OCI-LY7 (cell line): ENCODE measurements around the gene WDR49. TPM values are rescaled to one million over a fixed set of nuclear protein-coding genes. Genes with fewer than 3 reads are reported as not detected.

ENCODE experiments used
- BruUV-seq: library from RNA; stranded (reverse); fragments of 400-500 nt; replicated peaks from 2 replicates; lab custom pipeline; 2021; lab: Mats Ljungman, UMichigan
- CTCF ChIA-PET: fragments of 300-600 bp; sonication (Branson Sonifier 250); formaldehyde crosslinking; loops from one replicate; lab custom pipeline; 2022; ENCODE audit warnings: antibody characterized with exemption; ENCODE audit not compliant: unreplicated experiment; lab: Charles Lee
- POLR2A ChIA-PET: fragments of 300-600 bp; sonication (Branson Sonifier 250); formaldehyde crosslinking; loops from one replicate; lab custom pipeline; 2022; ENCODE audit warnings: antibody characterized with exemption; lab: Charles Lee
- DNase-seq: peaks from one replicate; pipeline ENCODE4 v3.0.0-alpha.2; 2015; ENCODE audit warnings: low spot score
- H2AFZ ChIP-seq: fragments of 200-600 bp; sonication (generic), shearing (Covaris generic); 2 replicates; pipeline ENCODE4 v1.6.1; 2014; ENCODE audit warnings: mild to moderate bottlenecking, antibody characterized with exemption, low read length, moderate library complexity
- H3K27ac ChIP-seq: fragments of 200-600 bp; sonication (generic); 2 replicates; pipeline ENCODE4 v1.5.1; 2014; ENCODE audit warnings: mixed run types, low read depth, mild to moderate bottlenecking, moderate library complexity, low read length, inconsistent platforms; ENCODE audit not compliant: poor library complexity, severe bottlenecking
- H3K36me3 ChIP-seq: fragments of 200-600 bp; sonication (generic); 2 replicates; pipeline ENCODE4 v1.6.1; 2014; ENCODE audit warnings: mild to moderate bottlenecking, antibody characterized with exemption, low read length, moderate library complexity, mixed read lengths; ENCODE audit not compliant: insufficient read depth
- H3K4me1 ChIP-seq: fragments of 200-600 bp; sonication (generic); 2 replicates; pipeline ENCODE4 v1.5.1; 2014; ENCODE audit warnings: mild to moderate bottlenecking, low read length; ENCODE audit not compliant: insufficient read depth, poor library complexity, severe bottlenecking
- H3K4me2 ChIP-seq: fragments of 200-600 bp; sonication (generic); 2 replicates; pipeline ENCODE4 v1.6.1; 2014; ENCODE audit warnings: mild to moderate bottlenecking, low read length
- H3K4me3 ChIP-seq: fragments of 200-600 bp; sonication (generic); 2 replicates; pipeline ENCODE4 v1.5.1; 2014; ENCODE audit warnings: mild to moderate bottlenecking, low read depth, low read length; ENCODE audit not compliant: poor library complexity, severe bottlenecking
- H3K79me2 ChIP-seq: fragments of 200-600 bp; sonication (generic); 2 replicates; pipeline ENCODE4 v1.6.1; 2016; ENCODE audit warnings: low read depth, mild to moderate bottlenecking, low read length, moderate library complexity, mixed read lengths; ENCODE audit not compliant: insufficient read depth
- H3K9me2 ChIP-seq: fragments of 200-600 bp; sonication (generic); 2 replicates; pipeline ENCODE4 v1.6.1; 2016; ENCODE audit warnings: mild to moderate bottlenecking, low read length, mixed read lengths; ENCODE audit not compliant: insufficient read depth
- H3K9me3 ChIP-seq: fragments of 200-600 bp; sonication (generic); 2 replicates; pipeline ENCODE4 v1.6.1; 2014; ENCODE audit warnings: mild to moderate bottlenecking, mixed run types, low read length, mixed read lengths
- H4K20me1 ChIP-seq: fragments of 200-600 bp; sonication (generic); 2 replicates; pipeline ENCODE4 v1.6.1; 2014; ENCODE audit warnings: mild to moderate bottlenecking, antibody characterized with exemption, low read length, moderate library complexity, mixed read lengths; ENCODE audit not compliant: insufficient read depth
- EZH2phosphoT487 ChIP-seq: fragments of 200-600 bp; sonication (generic); IDR thresholded peaks from 2 replicates; pipeline ENCODE4 v1.6.1; 2018; ENCODE audit warnings: low read depth, borderline replicate concordance, mild to moderate bottlenecking, mixed run types, antibody characterized with exemption, low read length, moderate library complexity, mixed read lengths
- intact Hi-C: fragments of 100-400 bp; cut with micrococcal nuclease; formaldehyde crosslinking; loops from one replicate; pipeline ENCODE4 v1.10.0; 2022; ENCODE audit not compliant: unreplicated experiment
- small RNA-seq: library from RNA; depleted of rRNA; stranded (forward); fragments of <200 nt; gene quantifications from one replicate; pipeline ENCODE3, GENCODE V24; 2014
- total RNA-seq, 2 experiments: library from RNA; depleted of rRNA in 1 of 2; stranded (reverse); fragments of >200 nt in 1 of 2; shearing (Covaris generic) in 1 of 2; gene quantifications; 2 replicates each; pipeline ENCODE4 v1.2.3, GENCODE V29; 2014 to 2022
- TF ChIP-seq, protein P1 (sequence below): fragments of 200-600 bp; sonication (generic); conservative IDR thresholded peaks from 2 replicates; pipeline ENCODE4 v1.5.1; 2014; ENCODE audit warnings: mild to moderate bottlenecking, antibody characterized with exemption, low read length, moderate library complexity, mixed read lengths

Gene WDR49
- total RNA-seq, 2 experiments from 2014 or later, result not detected

DNA sequence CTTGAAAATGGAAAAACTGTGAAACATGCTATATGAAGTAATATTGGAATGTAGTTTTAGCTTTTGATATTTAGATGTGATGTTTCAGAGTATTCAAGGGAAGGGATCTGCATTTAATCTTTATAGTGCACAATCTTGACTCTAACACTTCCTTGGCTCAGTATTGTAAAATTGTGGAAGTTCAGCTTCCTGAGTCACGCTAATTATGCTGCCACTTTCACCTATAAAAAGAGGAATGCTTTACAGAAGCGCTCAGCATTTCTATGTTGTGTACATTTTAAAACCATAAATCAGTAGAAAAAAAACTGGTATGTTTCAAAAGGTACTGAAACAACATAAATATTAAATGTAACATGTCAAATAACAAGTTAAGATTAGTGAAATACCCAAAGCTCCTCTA, 212.5 kb downstream of the WDR49 start:
- Histone ChIP-seq H2AFZ (no peak overlapping the region), H3K4me2 (no peak overlapping the region), H3K36me3 (no peaks in the 10 kb centered on the region), H3K4me1 (no peaks in the 10 kb centered on the region), H4K20me1 (no peaks in the 10 kb centered on the region), H3K9me2 (no peaks in the 10 kb centered on the region), H3K4me3 (no peak overlapping the region), H3K27ac (no peak overlapping the region), H3K79me2 (no peaks in the 10 kb centered on the region), H3K9me3 (no peaks in the 10 kb centered on the region)
- no peak for TF ChIP-seq EZH2phosphoT487
- TF ChIP-seq, protein P1, sequence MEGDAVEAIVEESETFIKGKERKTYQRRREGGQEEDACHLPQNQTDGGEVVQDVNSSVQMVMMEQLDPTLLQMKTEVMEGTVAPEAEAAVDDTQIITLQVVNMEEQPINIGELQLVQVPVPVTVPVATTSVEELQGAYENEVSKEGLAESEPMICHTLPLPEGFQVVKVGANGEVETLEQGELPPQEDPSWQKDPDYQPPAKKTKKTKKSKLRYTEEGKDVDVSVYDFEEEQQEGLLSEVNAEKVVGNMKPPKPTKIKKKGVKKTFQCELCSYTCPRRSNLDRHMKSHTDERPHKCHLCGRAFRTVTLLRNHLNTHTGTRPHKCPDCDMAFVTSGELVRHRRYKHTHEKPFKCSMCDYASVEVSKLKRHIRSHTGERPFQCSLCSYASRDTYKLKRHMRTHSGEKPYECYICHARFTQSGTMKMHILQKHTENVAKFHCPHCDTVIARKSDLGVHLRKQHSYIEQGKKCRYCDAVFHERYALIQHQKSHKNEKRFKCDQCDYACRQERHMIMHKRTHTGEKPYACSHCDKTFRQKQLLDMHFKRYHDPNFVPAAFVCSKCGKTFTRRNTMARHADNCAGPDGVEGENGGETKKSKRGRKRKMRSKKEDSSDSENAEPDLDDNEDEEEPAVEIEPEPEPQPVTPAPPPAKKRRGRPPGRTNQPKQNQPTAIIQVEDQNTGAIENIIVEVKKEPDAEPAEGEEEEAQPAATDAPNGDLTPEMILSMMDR, result no peak
- intact Hi-C loops, result no loop called here
- ChIA-PET CTCF (no interaction called here), POLR2A (no interaction called here)
- no peak for DNase-seq
- no TSS peak for BruUV-seq

DNA sequence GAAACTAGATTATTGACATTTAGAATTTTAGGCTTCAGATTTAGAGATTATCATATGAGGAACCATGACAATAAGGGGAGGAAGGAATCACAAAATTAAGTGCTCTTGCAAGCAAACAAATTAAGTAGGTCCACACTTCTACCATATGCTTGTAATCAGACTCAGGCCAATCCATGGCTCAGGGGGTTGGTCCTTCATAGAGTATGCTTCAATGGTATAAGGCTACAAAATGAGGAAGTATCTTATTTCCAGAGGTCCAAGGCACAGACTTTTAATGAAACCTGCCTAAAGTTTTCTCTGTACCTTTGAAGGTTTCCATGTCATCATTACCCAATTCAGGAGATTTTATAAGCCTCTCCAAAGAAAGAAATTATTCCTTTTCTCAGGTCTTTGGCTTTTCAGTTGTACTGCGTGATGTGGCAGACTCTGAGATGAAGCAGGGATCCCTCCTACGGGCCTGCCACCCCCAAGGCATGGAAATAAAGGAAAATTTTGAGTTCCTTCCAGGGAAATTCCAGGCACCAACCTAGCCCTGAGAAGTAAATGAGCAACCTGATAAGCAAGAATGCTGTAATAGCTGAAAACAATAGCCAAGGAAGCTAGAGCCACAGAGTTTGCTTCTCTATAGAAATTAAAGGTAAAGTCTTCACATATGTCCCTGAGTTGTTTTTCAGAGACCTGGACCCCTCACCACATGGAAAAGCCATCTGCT, 216.2 kb downstream of the WDR49 start:
- ChIA-PET CTCF (no interaction called here), POLR2A (no interaction called here)
- no peaks in the 10 kb centered on the region for H3K79me2 ChIP-seq
- no peaks in the 10 kb centered on the region for H3K4me1 ChIP-seq
- TF ChIP-seq, protein P1, result no peak
- TF ChIP-seq EZH2phosphoT487, result no peak
- no TSS peak for BruUV-seq
- no peak for DNase-seq
- no peaks in the 10 kb centered on the region for H3K9me2 ChIP-seq
- H4K20me1 ChIP-seq, result no peaks in the 10 kb centered on the region
- no peak overlapping the region for H3K4me2 ChIP-seq
- H2AFZ ChIP-seq, result no peak overlapping the region
- no peaks in the 10 kb centered on the region for H3K9me3 ChIP-seq
- no peaks in the 10 kb centered on the region for H3K36me3 ChIP-seq
- intact Hi-C loops, result no loop called here
- H3K27ac ChIP-seq, result no peak overlapping the region
- no peak overlapping the region for H3K4me3 ChIP-seq

Small RNAs within 50 kb of the gene (small RNA-seq; reads per million reads assigned to genes)
- not detected for gene HMGN1P8

Other genes with a start within 250 kb of the WDR49 start
- not detected in 2 replicates for gene SERPINI2, start 179.9 kb downstream of the WDR49 start, total RNA-seq (2014; rRNA removed; shearing (Covaris generic))
- gene SERPINI2, start 179.9 kb downstream of the WDR49 start, total RNA-seq (2022), result not detected in 2 replicates
- gene PDCD10, start 81.0 kb upstream of the WDR49 start, total RNA-seq (2014; rRNA removed; shearing (Covaris generic)), result 76.3 and 106 TPM in 2 replicates
- gene PDCD10, start 81.0 kb upstream of the WDR49 start, total RNA-seq (2022), result 77.9 and 84.4 TPM in 2 replicates
- 9.0 and 16.0 TPM in 2 replicates for gene SERPINI1, start 81.8 kb upstream of the WDR49 start, total RNA-seq (2014; rRNA removed; shearing (Covaris generic))
- gene SERPINI1, start 81.8 kb upstream of the WDR49 start, total RNA-seq (2022), result 12.9 TPM in 2 replicates